Fibroblast of skin of scalp (primary cell): ENCODE data around the gene CLK2.
"Not testable (repeated sequence)": the region's sequence is repeated elsewhere in the genome, so short reads cannot be mapped to it uniquely, and the experiment has no call there.

Experiments
- DNase-seq: peaks from one replicate; pipeline ENCODE4 v3.0.0-alpha.2; 2013

CLK2 gene

GRCh38 chr1:155241069-155241679 is 32.1 kb downstream of the CLK2 start:
- peak; percentile 88 for DNase-seq

GRCh38 chr1:155236451-155236850 is 36.9 kb downstream of the CLK2 start:
- DNase-seq, result no peak

GRCh38 chr1:155235375-155235774 is 37.9 kb downstream of the CLK2 start:
- DNase-seq, result not testable (repeated sequence)

- DNase-seq, result not testable (repeated sequence)
Observed at GRCh38 chr1:155233502-155233901, 39.8 kb downstream of the CLK2 start.

GRCh38 chr1:155232001-155232978 is 41.0 kb downstream of the CLK2 start:
- DNase-seq, result peak; percentile 55

GRCh38 chr1:155231302-155231701 is 42.0 kb downstream of the CLK2 start:
- not testable (repeated sequence) for DNase-seq

- no peak for DNase-seq
Observed at GRCh38 chr1:155228096-155228427, 45.2 kb downstream of the CLK2 start.

- peak; percentile 99 for DNase-seq
Observed at GRCh38 chr1:155227261-155228095, 45.8 kb downstream of the CLK2 start.

GRCh38 chr1:155226910-155227260 is 46.4 kb downstream of the CLK2 start:
- peak; percentile 46 for DNase-seq

- peak; percentile 87 for DNase-seq
Observed at GRCh38 chr1:155226188-155226909, 47.0 kb downstream of the CLK2 start.

- DNase-seq, result not testable (repeated sequence)
Observed at GRCh38 chr1:155225404-155225759, 47.9 kb downstream of the CLK2 start.

GRCh38 chr1:155223047-155223446 is 50.3 kb downstream of the CLK2 start:
- no peak for DNase-seq

- not testable (repeated sequence) for DNase-seq
Observed at GRCh38 chr1:155220211-155220965, 52.9 kb downstream of the CLK2 start.

GRCh38 chr1:155219592-155220031 is 53.7 kb downstream of the CLK2 start:
- DNase-seq, result no peak

GRCh38 chr1:155218854-155219591 is 54.3 kb downstream of the CLK2 start:
- DNase-seq, result peak; percentile 69

- DNase-seq, result not testable (repeated sequence)
Observed at GRCh38 chr1:155214702-155215101, 58.6 kb downstream of the CLK2 start.
